ENCODE measurements around the gene SLC6A8.
"Not testable (repeated sequence)": the region's sequence is repeated elsewhere in the genome, so short reads cannot be mapped to it uniquely, and the experiment has no call there.

SLC6A8 gene

DNA sequence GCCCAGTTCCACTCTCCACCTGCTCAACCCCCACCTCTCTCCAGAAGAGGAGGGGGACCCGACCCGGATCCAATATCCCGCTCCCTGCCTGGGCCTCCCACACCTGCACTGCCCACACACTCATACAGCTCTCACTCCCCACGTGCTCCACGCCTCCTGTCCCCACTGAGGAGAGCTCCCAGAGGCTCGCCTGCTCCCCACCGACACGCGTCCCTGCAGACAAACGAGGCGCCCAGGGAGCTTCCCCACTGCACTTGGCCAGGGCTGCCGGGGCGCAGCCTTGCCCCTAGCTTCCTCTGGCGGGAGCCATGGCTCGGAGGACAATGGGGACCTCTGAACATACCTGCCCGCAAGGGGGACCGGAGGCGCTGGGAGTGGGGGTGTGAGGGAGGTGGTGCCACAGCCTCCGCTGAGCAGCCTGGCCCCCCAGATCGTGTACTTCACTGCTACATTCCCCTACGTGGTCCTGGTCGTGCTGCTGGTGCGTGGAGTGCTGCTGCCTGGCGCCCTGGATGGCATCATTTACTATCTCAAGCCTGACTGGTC lies 5.0 kb downstream of the SLC6A8 start:
- no peak for DNase-seq (ENCODE audit: low read depth in 2 of 2, low spot score in 1 of 2)

DNA sequence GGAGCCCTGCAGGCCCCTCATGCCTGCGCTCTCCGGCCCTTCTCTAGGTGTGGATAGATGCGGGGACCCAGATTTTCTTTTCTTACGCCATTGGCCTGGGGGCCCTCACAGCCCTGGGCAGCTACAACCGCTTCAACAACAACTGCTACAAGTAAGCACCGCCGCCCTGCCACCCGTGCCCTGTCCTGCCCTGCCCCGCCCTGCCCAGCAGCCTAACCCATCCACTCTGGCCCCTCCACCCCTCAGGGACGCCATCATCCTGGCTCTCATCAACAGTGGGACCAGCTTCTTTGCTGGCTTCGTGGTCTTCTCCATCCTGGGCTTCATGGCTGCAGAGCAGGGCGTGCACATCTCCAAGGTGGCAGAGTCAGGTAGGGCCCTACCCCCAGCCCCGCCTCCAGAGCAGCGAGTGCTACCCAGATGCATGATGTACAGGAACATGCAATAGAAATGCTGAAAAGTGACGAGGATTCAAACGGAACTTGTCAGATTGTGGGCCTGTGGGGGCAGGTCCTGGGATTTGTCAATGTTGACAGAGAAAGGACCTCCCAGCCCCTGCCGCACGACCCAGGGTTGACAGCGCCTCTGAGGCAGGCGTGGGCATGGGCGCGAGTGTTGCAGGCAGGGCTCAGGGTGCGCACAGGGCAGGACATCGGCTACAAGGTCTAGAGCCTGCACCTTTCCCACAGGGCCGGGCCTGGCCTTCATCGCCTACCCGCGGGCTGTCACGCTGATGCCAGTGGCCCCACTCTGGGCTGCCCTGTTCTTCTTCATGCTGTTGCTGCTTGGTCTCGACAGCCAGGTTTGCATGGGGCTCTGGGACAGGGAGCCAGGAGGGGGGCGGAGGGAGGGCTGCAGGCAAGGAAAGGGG lies 5.7 kb downstream of the SLC6A8 start:
- no peak for DNase-seq (ENCODE audit: low read depth in 2 of 2, low spot score in 1 of 2)

DNA sequence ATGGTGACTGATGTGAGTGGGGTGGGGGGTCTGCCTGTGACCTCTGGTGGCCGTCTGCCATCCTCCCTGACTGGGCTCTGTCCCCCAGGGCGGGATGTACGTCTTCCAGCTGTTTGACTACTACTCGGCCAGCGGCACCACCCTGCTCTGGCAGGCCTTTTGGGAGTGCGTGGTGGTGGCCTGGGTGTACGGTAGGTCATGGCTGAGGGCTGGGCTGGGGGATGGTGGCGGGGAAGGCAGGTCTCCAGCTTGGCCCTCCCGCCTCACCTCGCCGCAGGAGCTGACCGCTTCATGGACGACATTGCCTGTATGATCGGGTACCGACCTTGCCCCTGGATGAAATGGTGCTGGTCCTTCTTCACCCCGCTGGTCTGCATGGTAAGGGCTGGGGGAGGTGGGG lies 6.5 kb downstream of the SLC6A8 start:
- not testable (repeated sequence) for DNase-seq (ENCODE audit: low read depth in 2 of 2, low spot score in 1 of 2)

DNA sequence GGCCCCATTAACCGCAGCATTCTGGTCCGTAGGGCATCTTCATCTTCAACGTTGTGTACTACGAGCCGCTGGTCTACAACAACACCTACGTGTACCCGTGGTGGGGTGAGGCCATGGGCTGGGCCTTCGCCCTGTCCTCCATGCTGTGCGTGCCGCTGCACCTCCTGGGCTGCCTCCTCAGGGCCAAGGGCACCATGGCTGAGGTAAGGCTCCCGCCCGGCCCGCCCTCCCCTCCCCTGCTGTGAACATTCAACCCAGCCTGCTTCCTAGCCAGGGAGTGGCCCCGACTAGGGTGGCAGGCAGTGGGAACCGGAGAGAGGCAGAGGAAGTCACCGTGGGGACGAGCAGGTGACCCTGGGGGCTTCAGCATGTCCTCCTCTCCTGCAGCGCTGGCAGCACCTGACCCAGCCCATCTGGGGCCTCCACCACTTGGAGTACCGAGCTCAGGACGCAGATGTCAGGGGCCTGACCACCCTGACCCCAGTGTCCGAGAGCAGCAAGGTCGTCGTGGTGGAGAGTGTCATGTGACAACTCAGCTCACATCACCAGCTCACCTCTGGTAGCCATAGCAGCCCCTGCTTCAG lies 7.1 kb downstream of the SLC6A8 start:
- DNase-seq (ENCODE audit: low read depth in 2 of 2, low spot score in 1 of 2): no peak

DNA sequence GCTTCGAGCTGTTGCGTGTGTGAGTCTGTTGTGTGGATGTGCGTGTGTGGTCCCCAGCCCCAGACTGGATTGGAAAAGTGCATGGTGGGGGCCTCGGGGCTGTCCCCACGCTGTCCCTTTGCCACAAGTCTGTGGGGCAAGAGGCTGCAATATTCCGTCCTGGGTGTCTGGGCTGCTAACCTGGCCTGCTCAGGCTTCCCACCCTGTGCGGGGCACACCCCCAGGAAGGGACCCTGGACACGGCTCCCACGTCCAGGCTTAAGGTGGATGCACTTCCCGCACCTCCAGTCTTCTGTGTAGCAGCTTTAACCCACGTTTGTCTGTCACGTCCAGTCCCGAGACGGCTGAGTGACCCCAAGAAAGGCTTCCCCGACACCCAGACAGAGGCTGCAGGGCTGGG lies 8.4 kb downstream of the SLC6A8 start:
- no peak for DNase-seq (ENCODE audit: low read depth in 2 of 2, low spot score in 1 of 2)

DNA sequence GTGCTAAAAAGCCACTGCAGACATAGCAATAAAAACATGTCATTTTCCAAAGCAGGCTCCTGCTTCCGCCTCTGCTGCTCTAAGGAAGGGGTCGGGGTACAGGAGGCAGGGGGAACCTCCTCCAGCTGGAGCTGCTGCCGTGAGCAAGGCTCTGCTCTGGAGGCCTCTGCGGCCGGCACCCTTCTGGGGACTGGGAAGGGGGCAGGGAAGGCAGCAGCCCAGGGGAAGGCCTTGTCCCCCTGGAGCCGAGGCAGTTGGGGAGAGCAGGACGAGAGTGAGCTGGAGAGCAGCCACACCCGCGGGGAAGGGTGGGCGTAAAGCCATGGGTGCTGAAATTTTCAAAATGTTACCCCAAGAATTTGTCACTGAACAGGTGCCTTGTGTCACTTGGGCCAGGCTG lies 8.8 kb downstream of the SLC6A8 start:
- not testable (repeated sequence) for DNase-seq (ENCODE audit: low read depth in 2 of 2, low spot score in 1 of 2)

DNA sequence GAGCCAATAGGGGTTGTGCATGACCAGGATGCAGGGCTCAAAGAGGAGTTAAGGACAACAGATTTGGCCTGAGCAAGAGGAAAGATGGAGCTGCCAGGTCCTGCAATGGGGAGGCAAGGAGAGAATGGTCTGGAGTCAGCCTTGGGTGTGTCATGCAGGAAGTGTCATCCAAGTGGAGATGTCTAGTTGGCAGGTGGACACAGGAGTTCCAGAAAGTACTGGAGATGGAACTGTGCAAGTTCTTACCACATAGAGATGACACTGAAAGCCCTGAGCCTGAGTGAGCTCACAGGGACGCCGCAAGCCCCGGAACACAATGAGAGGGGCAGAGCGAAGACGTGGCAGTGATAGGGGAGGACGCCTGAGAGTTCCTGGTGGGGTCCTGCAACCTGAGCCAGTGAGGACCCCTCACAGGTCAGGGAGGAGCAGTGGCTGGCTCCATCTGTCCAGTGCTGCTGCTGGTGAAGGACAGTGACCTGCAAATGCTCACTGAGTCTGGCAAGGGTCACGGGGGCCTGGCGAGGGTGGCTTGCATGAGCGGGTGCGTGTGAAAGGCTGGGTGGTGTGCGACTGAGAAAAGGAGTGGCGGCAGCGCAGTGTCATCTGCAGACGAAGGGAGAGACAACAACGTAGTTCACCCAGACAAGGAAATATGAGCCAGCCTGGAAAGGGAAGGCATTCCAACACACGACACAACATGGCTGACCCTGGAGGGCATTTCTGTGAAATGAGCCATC lies 9.4 kb downstream of the SLC6A8 start:
- DNase-seq (ENCODE audit: low read depth in 2 of 2, low spot score in 1 of 2): not testable (repeated sequence)

DNA sequence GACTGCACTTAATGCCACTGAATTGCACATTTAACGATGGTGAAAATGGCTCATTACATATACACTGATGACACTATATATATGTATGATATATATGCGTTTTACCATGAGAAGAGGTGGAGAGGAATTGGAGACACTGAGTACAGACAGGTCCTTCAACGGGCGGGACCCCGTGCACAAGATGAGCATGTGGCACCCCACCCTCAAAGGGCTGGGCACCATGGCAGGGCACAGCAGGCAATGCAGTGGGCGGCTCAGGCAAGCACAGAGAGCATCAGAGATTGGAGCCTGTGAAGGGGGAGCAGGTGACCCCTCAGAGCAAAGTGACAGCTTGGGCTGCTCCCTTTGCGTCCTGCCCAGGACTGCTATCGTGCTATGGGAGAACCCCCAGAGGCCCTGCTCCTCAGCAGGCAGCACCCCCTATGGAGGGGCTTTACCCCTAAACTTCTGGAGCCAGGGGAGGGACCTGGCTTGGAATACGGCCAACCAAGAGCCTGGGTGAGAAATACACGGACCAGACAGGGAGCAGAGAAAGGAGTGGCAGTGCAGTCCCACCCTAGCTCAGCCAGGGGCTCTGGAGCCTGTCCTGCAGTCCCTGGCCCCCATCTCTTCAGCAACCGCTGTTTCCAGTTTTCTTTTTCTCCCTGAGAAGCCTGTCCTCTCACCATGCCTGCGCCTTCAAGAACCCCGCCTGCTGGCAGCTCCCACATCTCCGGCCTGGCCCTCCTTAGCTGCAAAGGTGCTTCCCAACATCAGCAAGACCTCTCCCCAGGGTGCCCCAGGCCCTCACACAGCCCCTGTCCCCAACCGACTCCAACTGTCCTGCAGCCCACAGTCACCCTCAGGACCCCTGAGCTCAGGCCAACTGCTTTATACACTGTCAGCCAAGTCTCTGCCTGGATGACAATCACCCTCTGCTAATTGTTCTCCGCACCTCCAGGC lies 10.5 kb downstream of the SLC6A8 start:
- DNase-seq (ENCODE audit: low read depth in 2 of 2, low spot score in 1 of 2): no peak

DNA sequence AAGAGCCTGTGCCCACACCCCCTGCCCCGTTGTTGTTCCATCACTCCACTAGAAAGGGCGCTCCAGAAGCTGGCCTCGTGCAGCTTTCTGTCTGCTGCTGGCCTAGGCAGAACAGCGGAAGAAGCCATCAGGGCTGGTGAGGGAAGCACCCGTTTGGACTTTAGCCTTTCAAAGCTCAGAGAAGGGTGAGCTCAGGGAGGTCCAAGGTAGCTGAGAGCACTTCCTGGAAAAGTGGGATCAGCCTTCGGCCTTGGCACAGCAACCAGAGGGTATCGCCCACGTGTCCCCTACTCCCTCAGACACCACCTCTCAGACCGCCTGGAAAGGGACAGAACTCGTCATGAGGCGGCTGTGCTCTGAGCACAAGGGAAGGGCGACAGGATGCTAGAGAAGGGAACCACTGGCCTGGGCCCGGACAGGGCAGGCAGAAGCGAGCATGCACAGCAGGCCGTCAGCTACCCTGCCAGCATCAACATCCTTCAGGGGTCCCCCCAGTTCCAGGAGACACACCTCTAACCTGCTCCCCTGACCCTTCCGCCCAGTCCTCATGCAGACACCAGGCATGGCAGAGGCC lies 11.6 kb downstream of the SLC6A8 start:
- DNase-seq (ENCODE audit: low read depth in 2 of 2, low spot score in 1 of 2): not testable (repeated sequence)

DNA sequence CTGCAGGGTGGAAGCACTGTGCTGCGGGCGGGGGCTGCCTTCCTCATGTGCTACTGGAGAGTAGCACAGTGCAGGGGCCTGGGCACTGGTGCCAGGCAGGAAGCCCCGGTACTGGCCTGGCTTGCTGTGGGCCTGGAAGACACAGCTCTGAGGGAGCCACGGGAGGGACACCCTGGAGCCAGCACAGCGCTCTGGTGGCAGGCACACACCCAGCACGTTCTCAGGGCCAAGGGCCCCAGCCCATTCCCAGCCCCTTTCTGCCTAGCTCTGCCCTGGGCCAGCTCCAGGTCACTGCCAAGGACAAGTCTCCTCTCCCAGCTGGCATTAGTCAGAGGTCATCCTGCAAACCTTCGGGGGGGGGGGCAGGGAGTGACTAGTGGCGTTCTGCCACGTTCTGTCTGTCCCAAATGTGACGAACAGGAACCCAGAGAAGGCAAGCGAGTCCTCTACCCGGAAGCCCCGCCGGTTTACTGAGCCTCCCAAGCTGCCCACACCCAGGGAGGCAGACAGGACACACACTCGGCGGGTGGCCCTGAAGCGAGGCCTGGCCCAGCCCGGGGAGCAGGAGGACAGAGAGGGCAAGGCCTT lies 12.2 kb downstream of the SLC6A8 start:
- DNase-seq (ENCODE audit: low read depth in 2 of 2, low spot score in 1 of 2): not testable (repeated sequence)

DNA sequence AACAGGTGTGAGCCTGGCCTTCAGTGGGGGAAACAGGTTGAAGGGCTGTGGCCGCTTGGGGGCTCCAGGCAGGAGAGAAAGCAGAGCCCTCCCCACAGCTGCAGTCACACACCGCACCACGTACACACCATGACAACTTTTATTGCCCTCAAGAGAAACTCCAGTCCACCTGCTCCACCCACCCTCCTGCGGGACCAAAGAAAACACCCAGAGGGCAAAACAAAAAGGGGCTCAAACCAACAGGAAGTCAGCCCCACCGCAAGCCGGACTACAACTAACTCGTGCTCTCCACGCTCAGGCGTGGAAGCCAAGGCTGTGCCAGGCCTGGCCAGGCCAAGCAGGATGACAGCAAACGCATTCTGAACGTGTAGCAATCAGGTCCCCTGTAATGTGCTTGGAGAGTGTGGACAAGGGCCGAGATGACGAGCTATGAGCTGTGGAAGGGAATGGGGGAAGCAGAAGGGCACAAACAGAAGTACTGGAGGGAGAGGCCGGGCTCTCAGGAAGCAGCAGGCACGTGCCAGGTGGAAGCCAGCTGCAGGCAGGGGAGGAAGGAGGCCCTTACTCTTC lies 12.7 kb downstream of the SLC6A8 start:
- no peak for DNase-seq (ENCODE audit: low read depth in 2 of 2, low spot score in 1 of 2)

DNA sequence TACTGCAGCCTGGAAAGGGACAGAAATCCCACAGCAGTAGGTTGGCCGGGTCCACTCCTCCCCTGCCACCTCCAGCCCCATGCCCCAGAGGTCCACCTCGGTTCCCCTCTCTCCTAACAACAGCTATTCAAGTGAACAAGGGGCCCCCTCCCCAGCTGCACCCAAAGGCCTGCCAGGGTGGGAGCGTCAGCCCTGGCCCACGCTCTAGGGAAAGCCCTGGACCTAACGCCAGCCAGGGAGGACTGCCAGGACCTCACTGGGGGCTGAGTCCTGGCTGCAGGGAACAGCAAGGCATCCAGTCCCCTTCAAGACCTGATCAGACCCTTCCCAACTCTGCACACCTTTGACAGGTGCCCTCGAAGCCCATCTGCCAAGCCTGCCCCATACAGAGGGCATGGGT lies 13.2 kb downstream of the SLC6A8 start:
- no peak for DNase-seq (ENCODE audit: low read depth in 2 of 2, low spot score in 1 of 2)

DNA sequence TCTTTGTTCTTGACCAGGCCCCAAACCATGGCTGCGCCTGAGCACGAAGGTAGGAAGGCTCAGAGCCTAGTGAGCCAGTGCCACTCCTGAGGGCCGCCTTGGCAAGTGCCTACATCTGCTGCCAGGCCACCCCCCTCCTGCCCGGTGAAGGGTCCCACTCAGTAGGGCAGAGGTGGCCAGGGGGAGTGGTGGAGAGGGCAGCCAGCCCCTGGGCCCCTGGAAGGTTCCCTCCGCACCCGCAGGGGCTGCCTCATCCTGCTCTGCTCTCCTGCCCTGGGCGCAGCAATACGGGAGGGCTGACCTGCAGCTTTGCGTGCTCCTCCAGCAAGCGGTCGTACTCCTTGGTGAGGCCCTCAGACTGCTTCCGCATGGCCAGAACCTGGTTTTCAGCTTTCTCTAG lies 14.0 kb downstream of the SLC6A8 start:
- DNase-seq (ENCODE audit: low read depth in 2 of 2, low spot score in 1 of 2): no peak

DNA sequence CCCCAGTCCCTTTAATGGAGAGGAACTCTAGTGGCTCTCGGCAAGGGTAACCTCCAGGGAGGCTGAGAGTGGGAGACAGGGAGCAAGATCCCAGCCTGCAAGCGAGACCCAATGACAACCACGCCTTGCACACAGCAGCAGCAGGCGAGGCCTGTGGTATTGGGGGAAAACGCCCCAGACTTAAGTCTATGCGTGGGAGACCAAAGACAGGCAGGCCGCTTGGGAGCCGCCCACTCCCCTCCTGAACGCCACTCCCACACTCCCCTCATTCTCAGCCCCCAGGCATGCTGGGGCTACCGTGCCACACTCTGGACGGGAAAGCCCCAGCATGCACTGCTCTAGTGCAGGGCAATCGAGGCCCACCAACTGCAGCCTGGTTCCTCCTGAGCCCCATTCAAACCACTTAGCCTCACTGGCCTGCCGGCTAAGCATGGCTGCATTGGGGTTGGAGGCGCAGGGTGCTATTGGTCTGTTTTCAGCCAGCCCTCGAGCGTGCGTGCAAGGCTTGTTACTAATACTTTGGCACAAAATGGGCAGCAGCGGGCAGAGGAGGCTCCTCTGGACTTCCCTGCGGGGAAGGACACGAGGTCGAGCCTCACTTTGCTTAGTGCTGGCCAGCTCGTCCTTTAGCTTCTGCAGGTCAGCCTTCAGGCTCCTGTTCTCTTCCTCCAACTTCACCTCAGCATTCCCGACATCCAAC lies 14.8 kb downstream of the SLC6A8 start:
- DNase-seq (ENCODE audit: low read depth in 2 of 2, low spot score in 1 of 2): no peak

DNA sequence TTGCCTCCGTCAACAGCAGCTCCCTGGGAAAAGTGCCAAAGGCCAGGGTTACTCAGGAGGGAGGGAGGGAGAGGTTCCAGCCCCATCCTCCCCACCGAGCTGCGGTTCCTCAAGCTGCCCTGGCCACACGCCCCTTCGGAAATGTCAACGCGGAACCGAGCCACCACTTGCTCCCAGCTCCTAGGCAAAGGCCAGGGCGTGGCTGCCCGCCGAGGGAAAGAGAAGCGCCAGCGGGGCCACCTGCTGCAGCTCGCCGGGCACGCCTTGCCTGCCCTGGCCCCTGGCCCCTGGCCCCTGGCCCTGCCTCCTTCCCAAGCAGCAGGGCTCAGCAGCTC lies 15.3 kb downstream of the SLC6A8 start:
- no peak for DNase-seq (ENCODE audit: low read depth in 2 of 2, low spot score in 1 of 2)

DNA sequence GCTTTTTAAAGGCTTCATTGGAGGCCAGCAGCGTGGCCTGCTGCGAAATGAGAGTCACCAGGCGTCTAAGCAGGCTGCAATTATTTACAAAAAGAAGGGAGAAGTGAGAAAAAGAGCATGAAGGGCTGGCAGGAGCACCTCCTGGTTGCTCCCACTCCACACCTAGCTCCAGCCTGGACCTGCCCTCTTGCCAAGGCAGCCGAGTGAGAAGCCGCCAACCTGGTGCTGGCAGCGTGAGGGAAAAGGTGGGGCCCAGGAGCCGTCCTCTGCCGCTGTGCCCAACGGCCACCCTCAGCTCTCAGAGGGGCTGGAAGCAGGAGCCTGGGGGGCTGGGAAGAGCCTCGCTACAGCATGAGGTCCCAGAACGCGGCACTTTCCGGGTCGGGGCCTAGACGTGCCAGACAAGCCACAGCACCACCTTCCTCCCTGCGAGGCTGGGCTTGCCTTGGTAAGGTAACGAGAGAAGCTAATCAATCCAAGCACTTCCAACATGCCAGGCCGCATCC lies 16.3 kb downstream of the SLC6A8 start:
- no peak for DNase-seq (ENCODE audit: low read depth in 2 of 2, low spot score in 1 of 2)

DNA sequence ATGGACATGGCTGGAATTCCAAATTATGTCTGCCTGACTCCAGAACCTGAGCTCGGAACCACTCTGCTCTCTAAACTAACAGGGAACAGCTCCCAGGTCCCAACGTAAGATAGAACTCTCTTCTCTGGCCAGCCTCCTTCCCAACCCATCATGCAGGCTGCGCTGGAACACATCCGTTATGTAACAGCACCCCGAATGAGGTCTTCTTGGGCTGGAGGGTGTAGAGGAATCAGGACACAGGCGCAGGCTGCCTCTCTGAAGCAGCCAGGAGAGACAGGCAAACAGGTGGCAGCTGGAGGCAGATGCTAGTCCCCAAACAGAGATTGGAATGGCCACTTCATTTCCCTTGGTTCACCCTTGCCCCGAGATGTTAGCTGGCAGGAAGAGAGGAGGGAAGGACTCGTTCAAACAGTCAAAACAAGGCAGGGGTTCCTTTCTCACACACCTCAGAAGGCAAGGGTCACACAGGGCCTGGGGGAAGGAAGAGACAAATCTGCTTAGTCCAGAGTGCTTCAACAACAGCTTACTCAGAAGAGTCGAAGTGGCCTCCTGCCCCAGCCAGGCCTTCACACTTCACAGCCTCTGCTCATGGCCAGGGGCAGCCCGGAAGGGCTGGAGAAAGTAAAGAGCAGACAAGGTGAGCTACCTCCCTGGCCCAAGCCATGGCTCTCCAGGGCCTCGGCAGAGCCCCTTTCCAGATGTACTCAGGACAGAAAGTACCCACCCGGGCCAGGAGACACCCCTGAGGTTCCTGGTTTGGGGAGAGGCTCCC lies 17.1 kb downstream of the SLC6A8 start:
- DNase-seq (ENCODE audit: low read depth in 2 of 2, low spot score in 1 of 2): not testable (repeated sequence)

DNA sequence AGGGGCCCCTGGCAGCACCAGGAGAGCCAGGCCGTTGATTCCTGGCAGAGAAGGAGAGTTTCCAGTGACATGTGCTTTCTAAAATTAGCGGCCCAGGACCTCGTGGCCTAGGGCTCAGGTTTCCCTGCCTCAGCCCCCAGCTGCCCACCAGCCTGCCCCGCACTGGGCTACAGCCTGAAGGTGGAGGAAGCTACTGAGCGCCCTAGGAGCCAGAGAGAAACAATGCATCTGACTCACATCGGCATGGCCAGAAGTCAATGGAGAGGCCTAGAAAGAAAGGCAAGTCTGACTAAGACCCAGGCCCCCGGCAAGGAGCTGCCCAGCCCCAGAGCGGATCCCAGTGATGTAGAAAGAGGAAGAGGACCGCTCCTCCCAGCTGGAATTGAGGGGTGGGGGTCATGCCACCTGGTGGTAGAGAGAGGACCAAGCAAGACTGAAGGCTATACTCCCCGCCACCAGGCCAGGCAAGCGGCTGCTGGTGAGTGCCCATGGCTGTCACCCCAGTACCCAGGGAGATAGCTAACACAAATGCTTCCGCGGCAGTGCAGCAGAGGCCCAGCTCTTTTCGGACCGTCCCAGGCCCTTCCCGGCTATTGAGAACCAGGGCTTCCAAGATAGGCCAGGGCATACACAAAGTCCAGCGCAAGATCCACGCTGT lies 17.8 kb downstream of the SLC6A8 start:
- DNase-seq (ENCODE audit: low read depth in 2 of 2, low spot score in 1 of 2): not testable (repeated sequence)
